ENCODE results near the gene CIAO2B. TPM values are rescaled to one million over a fixed set of nuclear protein-coding genes. Genes with fewer than 3 reads are reported as not detected.

Gene CIAO2B
- total and polyA plus RNA-seq, 3 donors from 2014 or later = 113 to 179 (median 145) TPM

DNA sequence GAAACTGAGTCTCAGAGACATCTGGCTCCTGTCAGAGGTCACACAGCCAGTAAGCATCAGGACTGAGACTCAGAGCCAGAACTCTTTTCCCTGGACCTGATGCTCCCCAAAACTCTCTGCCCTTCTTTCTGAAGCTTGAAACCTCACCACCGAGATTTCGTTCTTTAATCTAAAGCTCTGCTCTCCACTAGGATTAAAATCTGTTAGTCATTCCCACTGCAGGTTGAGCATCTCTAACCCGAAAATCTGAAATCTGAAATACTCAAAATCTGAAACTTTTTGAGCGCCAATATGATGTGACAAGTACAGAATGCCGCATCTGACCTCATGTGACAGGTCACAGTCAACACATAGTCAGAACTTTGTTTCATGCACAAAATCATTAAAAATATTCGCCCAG, 17.7 kb downstream of the CIAO2B start:
- 91 to 93% methylated on average over 6 of the region's 6 CpGs for WGBS, 2 donors
- H3K9me3 ChIP-seq = no peaks in the 10 kb centered on the region

DNA sequence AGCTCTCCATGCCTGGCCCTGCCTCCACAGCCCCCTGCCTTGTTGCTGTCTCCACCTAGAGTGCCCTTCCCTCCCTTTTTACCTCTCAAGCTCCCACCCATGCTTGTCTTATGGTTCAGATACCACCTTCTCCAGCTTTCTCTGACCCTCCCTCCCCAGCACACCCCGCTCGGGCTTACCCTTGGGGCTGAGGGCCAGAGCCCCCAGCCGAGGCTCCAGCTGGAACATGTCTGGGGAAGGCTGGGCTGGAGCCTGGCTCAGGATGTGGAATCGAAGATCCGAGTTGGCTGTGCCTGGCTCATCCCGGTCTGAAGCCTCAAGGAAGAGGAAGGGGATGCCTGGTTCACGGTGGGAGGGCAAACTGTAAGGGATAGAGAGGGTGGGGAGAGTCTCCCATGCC, 19.2 kb downstream of the CIAO2B start:
- 66 to 77% methylated on average over 7 of the region's 7 CpGs for WGBS, 2 donors
- Histone ChIP-seq H3K9me3 (no peaks in the 10 kb centered on the region), H3K4me3 (no peak overlapping the region), H3K27ac (no peak overlapping the region), H3K36me3 (ENCODE audit: low read depth, missing control alignments) (no peaks in the 10 kb centered on the region), H3K4me1 (peaks cover 10% of the 10 kb centered on the region), H3K27me3 (no peaks in the 10 kb centered on the region)
- TF ChIP-seq, protein P1, sequence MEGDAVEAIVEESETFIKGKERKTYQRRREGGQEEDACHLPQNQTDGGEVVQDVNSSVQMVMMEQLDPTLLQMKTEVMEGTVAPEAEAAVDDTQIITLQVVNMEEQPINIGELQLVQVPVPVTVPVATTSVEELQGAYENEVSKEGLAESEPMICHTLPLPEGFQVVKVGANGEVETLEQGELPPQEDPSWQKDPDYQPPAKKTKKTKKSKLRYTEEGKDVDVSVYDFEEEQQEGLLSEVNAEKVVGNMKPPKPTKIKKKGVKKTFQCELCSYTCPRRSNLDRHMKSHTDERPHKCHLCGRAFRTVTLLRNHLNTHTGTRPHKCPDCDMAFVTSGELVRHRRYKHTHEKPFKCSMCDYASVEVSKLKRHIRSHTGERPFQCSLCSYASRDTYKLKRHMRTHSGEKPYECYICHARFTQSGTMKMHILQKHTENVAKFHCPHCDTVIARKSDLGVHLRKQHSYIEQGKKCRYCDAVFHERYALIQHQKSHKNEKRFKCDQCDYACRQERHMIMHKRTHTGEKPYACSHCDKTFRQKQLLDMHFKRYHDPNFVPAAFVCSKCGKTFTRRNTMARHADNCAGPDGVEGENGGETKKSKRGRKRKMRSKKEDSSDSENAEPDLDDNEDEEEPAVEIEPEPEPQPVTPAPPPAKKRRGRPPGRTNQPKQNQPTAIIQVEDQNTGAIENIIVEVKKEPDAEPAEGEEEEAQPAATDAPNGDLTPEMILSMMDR (IDR thresholded peaks at IDR 0.05) = no peak
- no peak for TF ChIP-seq POLR2A (IDR thresholded peaks at IDR 0.05)
- DNase-seq = no peak
- intact Hi-C loops (cut with DNase I; ENCODE audit: low total_unique reads) = no loop called here

More for the DNA sequence above, 17.7 kb downstream of the CIAO2B start:
- TF ChIP-seq, protein P1 (IDR thresholded peaks at IDR 0.05) = no peak
- TF ChIP-seq POLR2A (IDR thresholded peaks at IDR 0.05) = no peak
- H3K27ac ChIP-seq = no peak overlapping the region
- H3K4me3 ChIP-seq = no peak overlapping the region
- intact Hi-C loops (cut with DNase I; ENCODE audit: low total_unique reads) = no loop called here
- no peaks in the 10 kb centered on the region for H3K36me3 ChIP-seq (ENCODE audit: low read depth, missing control alignments)
- no peaks in the 10 kb centered on the region for H3K27me3 ChIP-seq
- peaks cover 16% of the 10 kb centered on the region for H3K4me1 ChIP-seq
- no peak for DNase-seq

DNA sequence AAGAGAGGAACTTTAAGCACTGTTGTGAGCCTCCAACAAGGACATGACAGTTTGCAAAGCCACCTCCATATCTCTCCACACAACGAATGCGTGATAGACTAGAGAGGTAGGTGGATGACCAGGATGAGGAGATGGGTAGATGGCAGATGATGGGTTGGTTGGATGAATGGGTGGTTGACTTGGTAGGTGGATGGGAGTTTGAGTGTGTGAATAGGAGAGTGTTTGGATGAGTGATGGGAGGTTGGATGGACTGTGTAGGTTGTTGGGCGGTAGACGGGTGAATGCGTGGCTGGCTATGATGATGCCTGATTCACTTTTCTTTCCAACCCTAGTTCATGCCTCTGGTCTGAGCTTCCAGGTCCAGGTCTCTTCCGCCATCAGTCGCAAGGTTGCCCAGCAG, 19.7 kb downstream of the CIAO2B start:
- no peak for TF ChIP-seq POLR2A (IDR thresholded peaks at IDR 0.05)
- TF ChIP-seq, protein P1 (IDR thresholded peaks at IDR 0.05) = no peak
- no peak overlapping the region for H3K27ac ChIP-seq
- 97 to 98% methylated on average over 7 of the region's 7 CpGs for WGBS, 2 donors
- DNase-seq = no peak
- H3K4me3 ChIP-seq = no peak overlapping the region
- peaks cover 5% of the 10 kb centered on the region for H3K4me1 ChIP-seq
- intact Hi-C loops (cut with DNase I; ENCODE audit: low total_unique reads) = no loop called here
- H3K27me3 ChIP-seq = no peaks in the 10 kb centered on the region
- H3K36me3 ChIP-seq (ENCODE audit: low read depth, missing control alignments) = no peaks in the 10 kb centered on the region
- H3K9me3 ChIP-seq = no peaks in the 10 kb centered on the region

DNA sequence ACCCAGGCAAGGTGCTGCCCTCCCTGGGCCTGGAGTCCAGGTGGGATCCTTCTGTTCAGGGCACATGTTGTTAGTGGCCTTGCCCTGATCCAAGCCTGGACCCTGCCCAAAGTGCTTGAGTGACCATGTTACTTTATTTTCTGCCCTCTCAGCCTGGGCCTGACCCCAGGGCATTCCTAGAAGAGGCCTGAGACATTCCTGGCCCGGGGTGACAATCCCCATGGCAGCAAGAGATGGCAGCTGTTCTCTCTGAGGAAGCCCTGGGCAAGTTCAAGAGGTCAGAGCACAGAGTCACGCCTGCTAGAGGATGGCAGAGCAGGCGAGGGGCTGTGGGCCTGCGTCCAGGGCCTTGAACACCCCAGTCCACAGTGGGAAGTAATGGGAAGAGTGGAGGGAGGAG, 20.5 kb downstream of the CIAO2B start:
- TF ChIP-seq POLR2A (IDR thresholded peaks at IDR 0.05) = no peak
- TF ChIP-seq, protein P1 (IDR thresholded peaks at IDR 0.05) = no peak
- Histone ChIP-seq H3K27me3 (no peaks in the 10 kb centered on the region), H3K36me3 (ENCODE audit: low read depth, missing control alignments) (no peaks in the 10 kb centered on the region), H3K4me3 (no peak overlapping the region), H3K9me3 (no peaks in the 10 kb centered on the region), H3K4me1 (no peaks in the 10 kb centered on the region), H3K27ac (no peak overlapping the region)
- intact Hi-C loops (cut with DNase I; ENCODE audit: low total_unique reads) = no loop called here
- no peak for DNase-seq
- WGBS, 2 donors = 86 to 87% methylated on average over 4 of the region's 4 CpGs

DNA sequence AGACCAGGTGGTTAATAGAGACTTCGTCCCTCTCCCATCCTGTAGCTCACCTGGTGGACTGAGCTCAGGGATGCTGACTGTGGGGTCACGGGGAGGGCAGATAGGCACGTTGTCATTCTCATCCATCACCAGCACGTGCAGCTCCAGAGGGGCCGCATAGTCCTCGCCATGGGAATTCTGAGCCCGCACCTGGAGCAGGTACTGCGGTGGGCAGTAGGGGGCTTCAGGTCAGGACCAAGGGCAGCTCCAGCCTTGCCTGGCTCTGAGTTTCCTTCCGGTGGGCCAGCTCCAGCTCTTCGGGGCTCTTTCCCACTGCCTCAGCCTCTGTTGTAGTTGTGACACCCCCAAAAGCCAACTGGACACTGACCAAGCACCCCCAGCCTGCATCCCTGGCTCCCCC, 21.1 kb downstream of the CIAO2B start:
- Histone ChIP-seq H3K4me3 (no peak overlapping the region), H3K9me3 (no peaks in the 10 kb centered on the region), H3K27ac (no peak overlapping the region), H3K4me1 (no peaks in the 10 kb centered on the region), H3K36me3 (ENCODE audit: low read depth, missing control alignments) (no peaks in the 10 kb centered on the region), H3K27me3 (no peaks in the 10 kb centered on the region)
- WGBS, 2 donors = 64% methylated on average over 10 of the region's 10 CpGs; no CpG with 5 or more reads in 1 of the 2 donors
- no peak for DNase-seq
- TF ChIP-seq POLR2A (IDR thresholded peaks at IDR 0.05) = no peak
- TF ChIP-seq, protein P1 (IDR thresholded peaks at IDR 0.05) = no peak
- intact Hi-C loops (cut with DNase I; ENCODE audit: low total_unique reads) = no loop called here

Measured in testis (tissue), 3 donors.